ENCODE data around the gene HCAR1. TPM values are rescaled to one million over a fixed set of nuclear protein-coding genes. Genes with fewer than 3 reads are reported as not detected.
"Not testable (repeated sequence)": the region's sequence is repeated elsewhere in the genome, so short reads cannot be mapped to it uniquely, and the experiment has no call there.

HCAR1 gene
- total RNA-seq, 8 experiments from 2014 or later, result 0.08 to 0.19 (median 0.14) TPM; not detected in 2

- ATAC-seq (replicated peaks in 6 of 8), result no peak
- WGBS, 10 experiments, result 78 to 100% (median 91%) methylated on average over 1 to 7 of the region's 7 CpGs
- in situ Hi-C loops (cut with MboI; ENCODE audit: low pct_unique_long_range_greater_than_20kb in 2 of 9, low sequenced_read_pairs in 9 of 9, unreplicated experiment in 9 of 9), result loop anchor here in 1 of 9 experiments (25.0 kb wide), 1 partner anchor 101 kb away; no protein-coding TSS in a partner anchor
- H3K27ac ChIP-seq, result no peak overlapping the region
- no peaks in the 10 kb centered on the region for H3K4me1 ChIP-seq (replicated peaks in 1 of 2)
- no peak overlapping the region for H3K4me3 ChIP-seq
Measured at GRCh38 chr12:122738571-122738970, 7.9 kb upstream of the HCAR1 start.

- 53 to 92% (median 68%) methylated on average over 1 to 3 of the region's 4 CpGs; no CpG with 5 or more reads in 1 of the 10 experiments for WGBS, 10 experiments
Measured at GRCh38 chr12:122732611-122733010, 2.0 kb upstream of the HCAR1 start.

DNA sequence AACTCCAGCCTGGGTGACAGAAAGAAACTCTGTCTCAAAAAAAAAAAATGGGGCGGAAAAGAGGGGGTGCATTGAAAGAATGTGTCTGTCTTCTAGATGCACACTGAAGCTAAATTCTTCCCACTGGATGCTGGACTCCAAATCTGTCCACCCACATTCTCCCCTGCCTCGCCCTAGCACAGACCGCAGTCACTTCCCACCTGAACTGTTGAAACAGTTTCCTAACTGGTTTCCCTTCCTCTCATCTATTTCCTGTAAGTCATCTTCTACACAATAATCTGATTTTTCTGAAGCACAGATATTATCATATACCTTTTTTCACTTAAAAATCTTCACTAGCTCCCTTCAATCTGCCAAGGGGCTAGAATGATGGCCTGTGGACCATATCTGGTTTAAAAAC lies 1.5 kb upstream of the HCAR1 start:
- WGBS, 10 experiments, result 60 to 100% (median 84%) methylated on average over 1 to 3 of the region's 3 CpGs; no CpG with 5 or more reads in 4 of the 10 experiments
- ATAC-seq (replicated peaks in 6 of 8), result no peak
- Histone ChIP-seq H3K4me1 (replicated peaks in 1 of 2) (no peaks in the 10 kb centered on the region), H3K27ac (no peak overlapping the region), H3K4me3 (no peak overlapping the region)
- in situ Hi-C loops (cut with MboI; ENCODE audit: low pct_unique_long_range_greater_than_20kb in 2 of 9, low sequenced_read_pairs in 9 of 9, unreplicated experiment in 9 of 9), result loop anchor here in 1 of 9 experiments (25.0 kb wide), 1 partner anchor 95 kb away; no protein-coding TSS in a partner anchor

More at GRCh38 chr12:122732611-122733010, 2.0 kb upstream of the HCAR1 start:
- Histone ChIP-seq H3K4me1 (replicated peaks in 1 of 2) (no peaks in the 10 kb centered on the region), H3K4me3 (no peak overlapping the region), H3K27ac (no peak overlapping the region)
- in situ Hi-C loops (cut with MboI; ENCODE audit: low pct_unique_long_range_greater_than_20kb in 2 of 9, low sequenced_read_pairs in 9 of 9, unreplicated experiment in 9 of 9), result loop anchor here in 1 of 9 experiments (25.0 kb wide), 1 partner anchor 95 kb away; no protein-coding TSS in a partner anchor
- ATAC-seq (replicated peaks in 6 of 8), result no peak

- in situ Hi-C loops (cut with MboI; ENCODE audit: low pct_unique_long_range_greater_than_20kb in 2 of 9, low sequenced_read_pairs in 9 of 9, unreplicated experiment in 9 of 9), result loop anchor here in 1 of 9 experiments (25.0 kb wide), 1 partner anchor 92 kb away; no protein-coding TSS in a partner anchor
- no peak overlapping the region for H3K27ac ChIP-seq
- no peaks in the 10 kb centered on the region for H3K4me1 ChIP-seq (replicated peaks in 1 of 2)
- no peak overlapping the region for H3K4me3 ChIP-seq
- WGBS, 10 experiments, result 60 to 100% (median 88%) methylated on average over 1 to 17 of the region's 27 CpGs; no CpG with 5 or more reads in 3 of the 10 experiments
- no peak for ATAC-seq (replicated peaks in 6 of 8)
Measured at GRCh38 chr12:122729583-122730214, 945 bp downstream of the HCAR1 start.

- in situ Hi-C loops (cut with MboI; ENCODE audit: low pct_unique_long_range_greater_than_20kb in 2 of 9, low sequenced_read_pairs in 9 of 9, unreplicated experiment in 9 of 9), result loop anchor here in 1 of 9 experiments (25.0 kb wide), 1 partner anchor 89 kb away; no protein-coding TSS in a partner anchor
- Histone ChIP-seq H3K4me1 (replicated peaks in 1 of 2) (no peaks in the 10 kb centered on the region), H3K4me3 (no peak overlapping the region), H3K27ac (no peak overlapping the region)
- ATAC-seq (replicated peaks in 6 of 8), result no peak
- 55 to 100% (median 67%) methylated on average over 1 to 5 of the region's 5 CpGs for WGBS, 10 experiments
Measured at GRCh38 chr12:122726080-122726558, 4.5 kb downstream of the HCAR1 start.

DNA sequence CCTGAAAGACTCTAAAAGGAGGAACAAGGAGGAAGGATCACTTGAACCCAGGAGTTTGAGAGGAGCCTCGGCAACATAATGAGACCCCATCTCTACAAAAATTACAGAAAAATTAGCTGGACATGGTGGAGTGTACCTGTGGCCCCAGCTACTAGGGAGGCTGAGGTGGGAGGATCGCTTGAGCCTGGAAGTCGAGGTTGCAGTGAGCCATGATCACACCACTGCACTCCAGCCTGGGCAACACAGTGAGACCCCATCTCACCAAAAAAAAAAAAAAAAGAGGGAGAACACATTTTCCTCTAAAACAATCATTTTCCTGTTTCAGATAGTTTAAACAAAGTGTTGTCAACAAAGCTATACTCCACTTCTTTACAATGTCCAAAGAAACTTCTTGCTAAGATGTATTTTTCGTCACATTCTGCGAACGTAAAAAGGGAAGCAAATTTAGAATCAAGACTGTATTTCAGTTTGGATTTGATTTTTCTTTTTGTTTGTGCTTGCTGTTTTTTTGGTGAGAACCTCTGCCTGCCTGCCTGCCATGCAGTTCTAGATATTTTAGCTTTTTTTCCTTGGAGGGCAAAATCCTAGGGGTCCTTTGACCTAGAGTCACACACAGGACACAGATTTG lies 5.1 kb downstream of the HCAR1 start:
- Histone ChIP-seq H3K4me1 (replicated peaks in 1 of 2) (no peaks in the 10 kb centered on the region), H3K27ac (no peak overlapping the region), H3K4me3 (no peak overlapping the region)
- 60 to 95% (median 76%) methylated on average over 1 to 6 of the region's 6 CpGs; no CpG with 5 or more reads in 1 of the 10 experiments for WGBS, 10 experiments
- in situ Hi-C loops (cut with MboI; ENCODE audit: low pct_unique_long_range_greater_than_20kb in 2 of 9, low sequenced_read_pairs in 9 of 9, unreplicated experiment in 9 of 9), result loop anchor here in 1 of 9 experiments (25.0 kb wide), 1 partner anchor 88 kb away; no protein-coding TSS in a partner anchor
- ATAC-seq (replicated peaks in 6 of 8), result no peak

- ATAC-seq (replicated peaks in 6 of 8), result no peak
- 60 to 100% (median 88%) methylated on average over 1 to 10 of the region's 12 CpGs; no CpG with 5 or more reads in 1 of the 10 experiments for WGBS, 10 experiments
- no peak overlapping the region for H3K27ac ChIP-seq
- H3K4me3 ChIP-seq, result no peak overlapping the region
- in situ Hi-C loops (cut with MboI; ENCODE audit: low pct_unique_long_range_greater_than_20kb in 2 of 9, low sequenced_read_pairs in 9 of 9, unreplicated experiment in 9 of 9), result loop anchor here in 1 of 9 experiments (25.0 kb wide), 1 partner anchor 87 kb away; no protein-coding TSS in a partner anchor
- H3K4me1 ChIP-seq (replicated peaks in 1 of 2), result no peaks in the 10 kb centered on the region
Measured at GRCh38 chr12:122724641-122725243, 5.9 kb downstream of the HCAR1 start.

- in situ Hi-C loops (cut with MboI; ENCODE audit: low pct_unique_long_range_greater_than_20kb in 2 of 9, low sequenced_read_pairs in 9 of 9, unreplicated experiment in 9 of 9), result no loop called here
- Histone ChIP-seq H3K4me3 (no peak overlapping the region), H3K4me1 (replicated peaks in 1 of 2) (no peaks in the 10 kb centered on the region), H3K27ac (no peak overlapping the region)
- WGBS, 10 experiments, result 67 to 100% (median 80%) methylated on average over 1 of the region's 1 CpG; no CpG with 5 or more reads in 5 of the 10 experiments
- ATAC-seq (replicated peaks in 6 of 8), result no peak
Measured at GRCh38 chr12:122722387-122722786, 8.3 kb downstream of the HCAR1 start.

GRCh38 chr12:122721057-122721545 lies 9.5 kb downstream of the HCAR1 start:
- 55 to 100% (median 91%) methylated on average over 1 to 11 of the region's 11 CpGs; no CpG with 5 or more reads in 1 of the 10 experiments for WGBS, 10 experiments
- ATAC-seq (replicated peaks in 6 of 8), result no peak

DNA sequence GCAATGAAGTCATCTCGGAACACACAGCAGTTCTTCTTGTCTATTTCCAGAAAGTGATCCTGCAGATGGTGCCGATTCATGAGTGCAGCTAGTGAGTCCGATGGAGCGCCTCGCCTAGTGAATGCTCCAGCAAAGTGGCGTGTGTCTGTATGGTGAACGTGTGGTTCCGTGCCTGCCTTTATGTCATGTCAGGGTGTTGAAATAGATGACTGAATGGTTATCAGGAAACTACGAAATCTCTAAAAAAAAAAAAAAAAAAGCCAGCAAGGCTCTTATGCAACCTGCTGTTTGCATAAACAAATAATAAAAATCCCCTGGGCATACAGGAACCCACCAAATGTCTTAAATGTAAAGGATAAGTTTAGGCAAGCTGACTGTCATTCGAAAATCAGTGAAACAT lies 14.0 kb downstream of the HCAR1 start, which contains the start of gene HCAR3:
TSS of gene HCAR3 (minus strand) at position 154 of the 400 bp plus-strand sequence. CDS start at position 80, 74 bp downstream.
- ATAC-seq (replicated peaks in 6 of 8); H3K4me3 ChIP-seq; in situ Hi-C loops (cut with MboI; ENCODE audit: low pct_unique_long_range_greater_than_20kb in 2 of 9, low sequenced_read_pairs in 9 of 9, unreplicated experiment in 9 of 9); H3K27ac ChIP-seq; H3K4me1 ChIP-seq (replicated peaks in 1 of 2): not testable (repeated sequence)
- 70 to 100% (median 90%) methylated on average over 2 to 6 of the region's 10 CpGs; no CpG with 5 or more reads in 5 of the 10 experiments for WGBS, 10 experiments

More at GRCh38 chr12:122721057-122721545, 9.5 kb downstream of the HCAR1 start:
- H3K4me3 ChIP-seq, result no peak overlapping the region
- H3K4me1 ChIP-seq (replicated peaks in 1 of 2), result no peaks in the 10 kb centered on the region
- no peak overlapping the region for H3K27ac ChIP-seq
- in situ Hi-C loops (cut with MboI; ENCODE audit: low pct_unique_long_range_greater_than_20kb in 2 of 9, low sequenced_read_pairs in 9 of 9, unreplicated experiment in 9 of 9), result no loop called here

GRCh38 chr12:122715211-122715610 lies 15.4 kb downstream of the HCAR1 start:
- H3K4me1 ChIP-seq (replicated peaks in 1 of 2); H3K4me3 ChIP-seq; ATAC-seq (replicated peaks in 6 of 8); in situ Hi-C loops (cut with MboI; ENCODE audit: low pct_unique_long_range_greater_than_20kb in 2 of 9, low sequenced_read_pairs in 9 of 9, unreplicated experiment in 9 of 9); H3K27ac ChIP-seq: not testable (repeated sequence)
- 60% methylated on average over 1 of the region's 6 CpGs; no CpG with 5 or more reads in 9 of the 10 experiments for WGBS, 10 experiments

DNA sequence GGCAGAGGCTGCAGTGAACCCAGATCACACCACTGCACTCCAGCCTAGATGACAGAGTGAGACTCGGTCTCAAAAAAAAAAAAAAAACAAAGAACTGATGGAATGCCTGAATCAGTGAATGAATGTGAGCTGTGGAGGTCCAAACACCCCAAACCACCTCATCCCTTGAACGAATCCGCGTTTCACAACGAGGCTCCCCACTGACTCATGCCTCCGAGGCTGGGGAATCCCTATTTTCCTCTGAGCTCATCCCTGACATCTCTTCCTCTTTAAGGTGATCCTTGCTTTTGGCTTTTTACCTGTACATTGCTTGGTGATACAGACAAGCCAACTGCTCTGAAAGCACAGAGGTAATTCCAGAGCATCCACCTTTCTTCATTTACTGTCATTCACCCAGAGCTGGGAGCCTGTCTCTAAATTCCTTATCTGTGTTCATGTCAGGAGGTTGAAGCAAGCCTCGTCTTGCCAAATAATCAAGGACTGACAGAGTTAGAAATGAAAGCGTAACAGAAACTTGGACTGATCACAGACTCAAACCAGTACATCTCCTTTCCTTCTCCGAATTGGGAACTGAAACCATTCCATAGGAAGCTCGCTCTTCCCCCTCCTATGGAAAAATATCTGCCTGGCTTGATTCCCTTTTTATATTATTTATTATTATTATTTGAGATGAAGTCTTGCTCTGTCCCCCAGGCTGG lies 17.0 kb downstream of the HCAR1 start:
- in situ Hi-C loops (cut with MboI; ENCODE audit: low pct_unique_long_range_greater_than_20kb in 2 of 9, low sequenced_read_pairs in 9 of 9, unreplicated experiment in 9 of 9); H3K4me1 ChIP-seq (replicated peaks in 1 of 2); H3K27ac ChIP-seq; ATAC-seq (replicated peaks in 6 of 8); H3K4me3 ChIP-seq: not testable (repeated sequence)
- no CpG with 5 or more reads among the region's 10 CpGs for WGBS, 10 experiments

All from motor neuron (in vitro differentiated cells).